ENCODE data around the gene ERGIC1. TPM values are rescaled to one million over a fixed set of nuclear protein-coding genes. Genes with fewer than 3 reads are reported as not detected.
"Not testable (repeated sequence)": the region's sequence is repeated elsewhere in the genome, so short reads cannot be mapped to it uniquely, and the experiment has no call there.

ERGIC1 gene
- polyA plus RNA-seq, 3 donors: 117 to 124 (median 118) TPM

- DNase-seq (ENCODE audit: low read depth in 3 of 3, low spot score in 2 of 3): no peak
Measured at GRCh38 chr5:172861461-172861860, 27.4 kb downstream of the ERGIC1 start.

GRCh38 chr5:172862165-172862801 is 28.2 kb downstream of the ERGIC1 start:
- no peak for DNase-seq (ENCODE audit: low read depth in 3 of 3, low spot score in 2 of 3)

- not testable (repeated sequence) for DNase-seq (ENCODE audit: low read depth in 3 of 3, low spot score in 2 of 3)
Measured at GRCh38 chr5:172864171-172864570, 30.1 kb downstream of the ERGIC1 start.

- DNase-seq (ENCODE audit: low read depth in 3 of 3, low spot score in 2 of 3): no peak
Measured at GRCh38 chr5:172864747-172865146, 30.7 kb downstream of the ERGIC1 start.

GRCh38 chr5:172866378-172866777 is 32.3 kb downstream of the ERGIC1 start:
- DNase-seq (ENCODE audit: low read depth in 3 of 3, low spot score in 2 of 3): no peak

GRCh38 chr5:172866802-172867748 is 33.0 kb downstream of the ERGIC1 start:
- no peak for DNase-seq (ENCODE audit: low read depth in 3 of 3, low spot score in 2 of 3)

- DNase-seq (ENCODE audit: low read depth in 3 of 3, low spot score in 2 of 3): no peak
Measured at GRCh38 chr5:172867761-172868435, 33.8 kb downstream of the ERGIC1 start.

GRCh38 chr5:172868436-172868923 is 34.4 kb downstream of the ERGIC1 start:
- DNase-seq (ENCODE audit: low read depth in 3 of 3, low spot score in 2 of 3): no peak

- no peak for DNase-seq (ENCODE audit: low read depth in 3 of 3, low spot score in 2 of 3)
Measured at GRCh38 chr5:172868924-172869591, 35.0 kb downstream of the ERGIC1 start.

- no peak for DNase-seq (ENCODE audit: low read depth in 3 of 3, low spot score in 2 of 3)
Measured at GRCh38 chr5:172869691-172870090, 35.6 kb downstream of the ERGIC1 start.

GRCh38 chr5:172870291-172870714 is 36.3 kb downstream of the ERGIC1 start:
- no peak for DNase-seq (ENCODE audit: low read depth in 3 of 3, low spot score in 2 of 3)

- DNase-seq (ENCODE audit: low read depth in 3 of 3, low spot score in 2 of 3): no peak
Measured at GRCh38 chr5:172870715-172871461, 36.8 kb downstream of the ERGIC1 start.

- no peak for DNase-seq (ENCODE audit: low read depth in 3 of 3, low spot score in 2 of 3)
Measured at GRCh38 chr5:172871536-172871935, 37.5 kb downstream of the ERGIC1 start.

- no peak for DNase-seq (ENCODE audit: low read depth in 3 of 3, low spot score in 2 of 3)
Measured at GRCh38 chr5:172871982-172872381, 37.9 kb downstream of the ERGIC1 start.

GRCh38 chr5:172872997-172873491 is 39.0 kb downstream of the ERGIC1 start:
- no peak for DNase-seq (ENCODE audit: low read depth in 3 of 3, low spot score in 2 of 3)

- DNase-seq (ENCODE audit: low read depth in 3 of 3, low spot score in 2 of 3): no peak
Measured at GRCh38 chr5:172873513-172873912, 39.5 kb downstream of the ERGIC1 start.

GRCh38 chr5:172874647-172875504 is 40.8 kb downstream of the ERGIC1 start:
- no peak for DNase-seq (ENCODE audit: low read depth in 3 of 3, low spot score in 2 of 3)

- no peak for DNase-seq (ENCODE audit: low read depth in 3 of 3, low spot score in 2 of 3)
Measured at GRCh38 chr5:172875505-172876279, 41.6 kb downstream of the ERGIC1 start.
